Activated CD8-positive, alpha-beta memory T cell treated with anti-CD3 and anti-CD28 coated beads, Interleukin-2, amount 50 U/mL, for 48 hours (primary cell): ENCODE results near the gene ABI2.
A peak's percentile ranks its signal among the peaks of the same experiment; 100 is the strongest.
"Not testable (repeated sequence)": the region's sequence is repeated elsewhere in the genome, so short reads cannot be mapped to it uniquely, and the experiment has no call there.

ENCODE experiments used
- DNase-seq: peaks from one replicate; pipeline ENCODE4 v3.0.0-alpha.2; 2020

Gene ABI2

GRCh38 chr2:203327901-203328759 lies at the start of gene ABI2:
TSS of gene ABI2 (plus strand) at chr2:203328394. CDS start at chr2:203328515, 121 bp downstream.
- peak; percentile 86 for DNase-seq

GRCh38 chr2:203279288-203279687 lies 48.9 kb upstream of the ABI2 start:
- no peak for DNase-seq

GRCh38 chr2:203280428-203281064 lies 47.6 kb upstream of the ABI2 start:
- DNase-seq, result no peak

GRCh38 chr2:203282101-203282500 lies 46.1 kb upstream of the ABI2 start:
- DNase-seq, result no peak

- no peak for DNase-seq
Measured at GRCh38 chr2:203286532-203286931, 41.7 kb upstream of the ABI2 start.

GRCh38 chr2:203301667-203302066 lies 26.5 kb upstream of the ABI2 start:
- no peak for DNase-seq

GRCh38 chr2:203302586-203302985 lies 25.6 kb upstream of the ABI2 start:
- not testable (repeated sequence) for DNase-seq

GRCh38 chr2:203310688-203311436 lies 17.3 kb upstream of the ABI2 start:
- DNase-seq, result no peak

- no peak for DNase-seq
Measured at GRCh38 chr2:203326356-203326755, 1.8 kb upstream of the ABI2 start.

GRCh38 chr2:203327582-203327900 lies 653 bp upstream of the ABI2 start:
- no peak for DNase-seq

- peak; percentile 81 for DNase-seq
Measured at GRCh38 chr2:203328760-203329540, 756 bp downstream of the ABI2 start.

- DNase-seq, result no peak
Measured at GRCh38 chr2:203330434-203330833, 2.2 kb downstream of the ABI2 start.

- DNase-seq, result no peak
Measured at GRCh38 chr2:203338322-203338721, 10.1 kb downstream of the ABI2 start.

- DNase-seq, result no peak
Measured at GRCh38 chr2:203340791-203341487, 12.7 kb downstream of the ABI2 start.

- no peak for DNase-seq
Measured at GRCh38 chr2:203341741-203342310, 13.6 kb downstream of the ABI2 start.

GRCh38 chr2:203342374-203342773 lies 14.2 kb downstream of the ABI2 start:
- DNase-seq, result not testable (repeated sequence)

GRCh38 chr2:203344667-203345066 lies 16.5 kb downstream of the ABI2 start:
- no peak for DNase-seq

GRCh38 chr2:203346612-203347011 lies 18.4 kb downstream of the ABI2 start:
- no peak for DNase-seq

- no peak for DNase-seq
Measured at GRCh38 chr2:203347375-203347774, 19.2 kb downstream of the ABI2 start.

GRCh38 chr2:203352604-203353255 lies 24.5 kb downstream of the ABI2 start:
- no peak for DNase-seq

- DNase-seq, result no peak
Measured at GRCh38 chr2:203354966-203355365, 26.8 kb downstream of the ABI2 start.
